Measurements from ENCODE around the gene ZBTB43.

DNA sequence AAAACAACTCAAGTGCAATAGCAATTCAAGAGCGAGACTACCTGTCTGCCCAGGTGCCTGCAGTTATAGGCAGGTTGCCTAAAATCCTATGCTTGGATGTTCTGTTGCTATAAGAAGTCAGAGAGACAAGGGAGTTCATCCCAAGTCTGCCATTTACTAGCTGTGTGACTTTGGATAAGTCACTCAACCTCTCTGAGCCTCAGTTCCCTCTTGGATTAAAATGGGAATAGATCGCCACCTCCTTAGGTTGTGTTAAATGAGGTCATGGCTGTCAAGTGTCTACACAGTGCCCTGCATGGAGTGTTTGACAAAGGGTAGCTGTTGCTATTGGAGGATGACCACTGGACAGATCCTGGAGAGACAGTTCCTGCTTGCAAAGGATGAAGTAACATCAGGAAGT lies 54.3 kb downstream of the ZBTB43 start:
- TF ChIP-seq EZH2 (IDR thresholded peaks at IDR 0.05; ENCODE audit: borderline replicate concordance, low read depth, low read length, poor library complexity, severe bottlenecking) = no peak
- TF ChIP-seq, protein P1, sequence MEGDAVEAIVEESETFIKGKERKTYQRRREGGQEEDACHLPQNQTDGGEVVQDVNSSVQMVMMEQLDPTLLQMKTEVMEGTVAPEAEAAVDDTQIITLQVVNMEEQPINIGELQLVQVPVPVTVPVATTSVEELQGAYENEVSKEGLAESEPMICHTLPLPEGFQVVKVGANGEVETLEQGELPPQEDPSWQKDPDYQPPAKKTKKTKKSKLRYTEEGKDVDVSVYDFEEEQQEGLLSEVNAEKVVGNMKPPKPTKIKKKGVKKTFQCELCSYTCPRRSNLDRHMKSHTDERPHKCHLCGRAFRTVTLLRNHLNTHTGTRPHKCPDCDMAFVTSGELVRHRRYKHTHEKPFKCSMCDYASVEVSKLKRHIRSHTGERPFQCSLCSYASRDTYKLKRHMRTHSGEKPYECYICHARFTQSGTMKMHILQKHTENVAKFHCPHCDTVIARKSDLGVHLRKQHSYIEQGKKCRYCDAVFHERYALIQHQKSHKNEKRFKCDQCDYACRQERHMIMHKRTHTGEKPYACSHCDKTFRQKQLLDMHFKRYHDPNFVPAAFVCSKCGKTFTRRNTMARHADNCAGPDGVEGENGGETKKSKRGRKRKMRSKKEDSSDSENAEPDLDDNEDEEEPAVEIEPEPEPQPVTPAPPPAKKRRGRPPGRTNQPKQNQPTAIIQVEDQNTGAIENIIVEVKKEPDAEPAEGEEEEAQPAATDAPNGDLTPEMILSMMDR (conservative IDR thresholded peaks at IDR 0.05; ENCODE audit: low read depth, low read length) = no peak

All from A673 (cell line).